ENCODE measurements around the gene ZNF76. TPM values are rescaled to one million over a fixed set of nuclear protein-coding genes. Genes with fewer than 3 reads are reported as not detected.

Gene ZNF76
- polyA plus RNA-seq, 1 of the 3 experiments (the other 2 are of a cell fraction), result 19.7 TPM

DNA sequence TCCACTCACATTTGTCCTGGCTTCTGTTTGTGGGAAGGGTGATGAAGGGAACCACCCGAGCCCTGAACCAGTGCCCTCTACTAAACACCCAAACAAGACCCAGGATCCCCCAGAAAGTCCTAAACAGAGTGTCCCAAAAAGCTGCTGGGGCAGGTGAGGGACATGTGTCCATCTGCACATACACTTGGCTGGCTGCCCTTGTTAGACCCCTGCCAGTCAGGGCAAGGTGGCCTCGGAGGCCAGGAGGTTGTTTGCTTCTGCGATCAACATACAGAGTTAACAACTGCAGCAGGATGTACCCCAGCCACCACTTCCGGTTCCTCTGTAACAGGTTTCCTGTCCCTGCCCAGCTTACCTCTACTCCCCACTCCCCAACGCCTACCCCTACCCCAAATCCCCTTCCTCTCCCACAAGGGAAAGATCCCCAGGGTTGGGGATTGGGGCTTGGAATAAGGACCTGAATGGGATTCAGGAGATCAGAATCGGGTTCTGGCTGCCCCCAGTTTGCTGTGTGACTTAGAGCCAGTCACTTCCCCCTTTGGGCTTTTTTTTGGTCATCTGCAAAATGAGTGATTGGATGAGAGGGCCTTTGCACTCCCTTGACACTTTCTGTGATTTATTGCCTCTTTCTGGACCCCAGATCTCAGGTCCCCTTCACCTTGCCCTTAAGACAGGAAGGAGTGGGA, 52.0 kb downstream of the ZNF76 start:
- Histone ChIP-seq H3K4me1 (ENCODE audit: control insufficient read depth in 1 of 2, insufficient read depth in 2 of 2, low read depth in 1 of 2, low read length in 1 of 2) (no peaks in the 10 kb centered on the region), H3K4me3 (ENCODE audit: low read depth in 2 of 2, low read length in 1 of 2) (no peak overlapping the region), H3K9ac (no peak overlapping the region), H4K20me1 (ENCODE audit: insufficient read depth) (no peaks in the 10 kb centered on the region), H3K9me2 (no peaks in the 10 kb centered on the region), H3K27ac (ENCODE audit: low read depth in 2 of 2, low read length in 1 of 2) (no peak overlapping the region), H3K9me3 (no peaks in the 10 kb centered on the region), H3F3A (replicated peaks; ENCODE audit: insufficient read depth) (no peaks in the 10 kb centered on the region), H3K4me2 (no peak overlapping the region), H2AFZ (ENCODE audit: low read depth) (no peak overlapping the region), H3K27me3 (ENCODE audit: insufficient read depth) (peaks cover 10% of the 10 kb centered on the region; the same call in 1 of the 2 replicates), H3K79me2 (ENCODE audit: insufficient read depth) (no peaks in the 10 kb centered on the region), H3K36me3 (replicated peaks in 1 of 2; ENCODE audit: control insufficient read depth in 1 of 2, insufficient read depth in 2 of 2, low read length in 1 of 2) (no peaks in the 10 kb centered on the region)
- DNase-seq, result no peak
- CTCF ChIA-PET, result interaction anchor here (0.6 to 1.5 kb wide), 3 partner anchors 16 to 33 kb away, joined by 3 to 6 read pairs (median 3); no protein-coding TSS in a partner anchor
- POLR2A ChIA-PET, result no interaction called here
- WGBS (ENCODE audit: low lambda C conversion rate), result 28% methylated on average over 3 of the region's 6 CpGs
- TF ChIP-seq, protein P1, sequence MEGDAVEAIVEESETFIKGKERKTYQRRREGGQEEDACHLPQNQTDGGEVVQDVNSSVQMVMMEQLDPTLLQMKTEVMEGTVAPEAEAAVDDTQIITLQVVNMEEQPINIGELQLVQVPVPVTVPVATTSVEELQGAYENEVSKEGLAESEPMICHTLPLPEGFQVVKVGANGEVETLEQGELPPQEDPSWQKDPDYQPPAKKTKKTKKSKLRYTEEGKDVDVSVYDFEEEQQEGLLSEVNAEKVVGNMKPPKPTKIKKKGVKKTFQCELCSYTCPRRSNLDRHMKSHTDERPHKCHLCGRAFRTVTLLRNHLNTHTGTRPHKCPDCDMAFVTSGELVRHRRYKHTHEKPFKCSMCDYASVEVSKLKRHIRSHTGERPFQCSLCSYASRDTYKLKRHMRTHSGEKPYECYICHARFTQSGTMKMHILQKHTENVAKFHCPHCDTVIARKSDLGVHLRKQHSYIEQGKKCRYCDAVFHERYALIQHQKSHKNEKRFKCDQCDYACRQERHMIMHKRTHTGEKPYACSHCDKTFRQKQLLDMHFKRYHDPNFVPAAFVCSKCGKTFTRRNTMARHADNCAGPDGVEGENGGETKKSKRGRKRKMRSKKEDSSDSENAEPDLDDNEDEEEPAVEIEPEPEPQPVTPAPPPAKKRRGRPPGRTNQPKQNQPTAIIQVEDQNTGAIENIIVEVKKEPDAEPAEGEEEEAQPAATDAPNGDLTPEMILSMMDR (IDR thresholded peaks at IDR 0.05), result no peak

DNA sequence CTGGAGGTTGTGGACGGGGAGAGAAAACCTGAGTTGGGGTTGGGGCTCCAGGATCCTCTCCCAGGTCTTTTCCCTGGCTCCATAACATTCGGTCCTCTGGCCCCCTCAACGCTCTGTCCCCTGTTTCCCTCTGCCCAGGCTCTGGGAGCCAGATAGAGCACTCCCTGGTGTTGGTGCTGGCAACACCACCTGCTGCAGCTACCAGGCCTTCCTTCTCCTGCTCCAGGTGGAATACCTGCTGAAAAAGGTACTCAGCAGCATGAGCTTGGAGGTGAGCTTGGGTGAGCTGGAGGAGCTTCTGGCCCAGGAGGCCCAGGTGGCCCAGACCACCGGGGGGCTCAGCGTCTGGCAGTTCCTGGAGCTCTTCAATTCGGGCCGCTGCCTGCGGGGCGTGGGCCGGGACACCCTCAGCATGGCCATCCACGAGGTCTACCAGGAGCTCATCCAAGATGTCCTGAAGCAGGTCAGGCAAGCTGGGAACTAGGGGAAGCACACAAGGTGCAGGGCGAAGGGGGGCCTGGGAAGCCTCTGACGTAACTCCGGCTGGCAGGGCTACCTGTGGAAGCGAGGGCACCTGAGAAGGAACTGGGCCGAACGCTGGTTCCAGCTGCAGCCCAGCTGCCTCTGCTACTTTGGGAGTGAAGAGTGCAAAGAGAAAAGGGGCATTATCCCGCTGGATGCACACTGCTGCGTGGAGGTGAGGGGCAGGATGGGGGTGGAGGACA, 52.7 kb downstream of the ZNF76 start:
- Histone ChIP-seq H3F3A (replicated peaks; ENCODE audit: insufficient read depth) (no peaks in the 10 kb centered on the region), H3K9me3 (no peaks in the 10 kb centered on the region), H3K27ac (ENCODE audit: low read depth in 2 of 2, low read length in 1 of 2) (no peak overlapping the region), H3K36me3 (replicated peaks in 1 of 2; ENCODE audit: control insufficient read depth in 1 of 2, insufficient read depth in 2 of 2, low read length in 1 of 2) (no peaks in the 10 kb centered on the region), H3K27me3 (ENCODE audit: insufficient read depth) (peaks cover 10% of the 10 kb centered on the region; the same call in 1 of the 2 replicates), H3K4me3 (ENCODE audit: low read depth in 2 of 2, low read length in 1 of 2) (no peak overlapping the region), H3K79me2 (ENCODE audit: insufficient read depth) (no peaks in the 10 kb centered on the region), H2AFZ (ENCODE audit: low read depth) (no peak overlapping the region), H3K4me2 (no peak overlapping the region), H3K9ac (no peak overlapping the region), H3K9me2 (no peaks in the 10 kb centered on the region), H4K20me1 (ENCODE audit: insufficient read depth) (no peaks in the 10 kb centered on the region), H3K4me1 (ENCODE audit: control insufficient read depth in 1 of 2, insufficient read depth in 2 of 2, low read depth in 1 of 2, low read length in 1 of 2) (no peaks in the 10 kb centered on the region)
- POLR2A ChIA-PET, result interaction anchor here (0.9 kb wide), 1 partner anchor 17 kb away, joined by 3 read pairs; no protein-coding TSS in a partner anchor
- CTCF ChIA-PET, result interaction anchor here (0.6 to 1.5 kb wide), 3 partner anchors 15 to 32 kb away, joined by 3 to 6 read pairs (median 3); no protein-coding TSS in a partner anchor
- 66% methylated on average over 11 of the region's 19 CpGs for WGBS (ENCODE audit: low lambda C conversion rate)
- TF ChIP-seq, protein P1 (IDR thresholded peaks at IDR 0.05), result no peak
- TF ChIP-seq MEF2A (IDR thresholded peaks at IDR 0.05; ENCODE audit: borderline replicate concordance, low read depth) (no peak), RCOR1 (IDR thresholded peaks at IDR 0.05; ENCODE audit: low read length) (no peak), NRF1 (IDR thresholded peaks at IDR 0.05; ENCODE audit: low read depth, low read length) (no peak), TCF12 (IDR thresholded peaks at IDR 0.05) (no peak), TAF1 (IDR thresholded peaks at IDR 0.05; ENCODE audit: borderline replicate concordance, low read depth, low read length) (no peak), FOSL2 (IDR thresholded peaks at IDR 0.05; ENCODE audit: borderline replicate concordance, low read depth) (no peak), GATA2 (CRISPR knock-in tag; IDR thresholded peaks at IDR 0.05) (no peak), FOXM1 (IDR thresholded peaks at IDR 0.05; ENCODE audit: low read depth) (no peak)
- TF ChIP-seq, protein P2, sequence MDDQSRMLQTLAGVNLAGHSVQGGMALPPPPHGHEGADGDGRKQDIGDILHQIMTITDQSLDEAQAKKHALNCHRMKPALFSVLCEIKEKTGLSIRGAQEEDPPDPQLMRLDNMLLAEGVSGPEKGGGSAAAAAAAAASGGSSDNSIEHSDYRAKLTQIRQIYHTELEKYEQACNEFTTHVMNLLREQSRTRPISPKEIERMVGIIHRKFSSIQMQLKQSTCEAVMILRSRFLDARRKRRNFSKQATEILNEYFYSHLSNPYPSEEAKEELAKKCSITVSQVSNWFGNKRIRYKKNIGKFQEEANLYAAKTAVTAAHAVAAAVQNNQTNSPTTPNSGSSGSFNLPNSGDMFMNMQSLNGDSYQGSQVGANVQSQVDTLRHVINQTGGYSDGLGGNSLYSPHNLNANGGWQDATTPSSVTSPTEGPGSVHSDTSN (IDR thresholded peaks at IDR 0.05), result no peak
- TF ChIP-seq, protein P3, sequence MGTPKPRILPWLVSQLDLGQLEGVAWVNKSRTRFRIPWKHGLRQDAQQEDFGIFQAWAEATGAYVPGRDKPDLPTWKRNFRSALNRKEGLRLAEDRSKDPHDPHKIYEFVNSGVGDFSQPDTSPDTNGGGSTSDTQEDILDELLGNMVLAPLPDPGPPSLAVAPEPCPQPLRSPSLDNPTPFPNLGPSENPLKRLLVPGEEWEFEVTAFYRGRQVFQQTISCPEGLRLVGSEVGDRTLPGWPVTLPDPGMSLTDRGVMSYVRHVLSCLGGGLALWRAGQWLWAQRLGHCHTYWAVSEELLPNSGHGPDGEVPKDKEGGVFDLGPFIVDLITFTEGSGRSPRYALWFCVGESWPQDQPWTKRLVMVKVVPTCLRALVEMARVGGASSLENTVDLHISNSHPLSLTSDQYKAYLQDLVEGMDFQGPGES (IDR thresholded peaks at IDR 0.05; ENCODE audit: low read depth, low read length), result no peak
- TF ChIP-seq, protein P4, sequence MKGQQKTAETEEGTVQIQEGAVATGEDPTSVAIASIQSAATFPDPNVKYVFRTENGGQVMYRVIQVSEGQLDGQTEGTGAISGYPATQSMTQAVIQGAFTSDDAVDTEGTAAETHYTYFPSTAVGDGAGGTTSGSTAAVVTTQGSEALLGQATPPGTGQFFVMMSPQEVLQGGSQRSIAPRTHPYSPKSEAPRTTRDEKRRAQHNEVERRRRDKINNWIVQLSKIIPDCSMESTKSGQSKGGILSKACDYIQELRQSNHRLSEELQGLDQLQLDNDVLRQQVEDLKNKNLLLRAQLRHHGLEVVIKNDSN (IDR thresholded peaks at IDR 0.05; ENCODE audit: borderline replicate concordance, low read depth), result no peak
- DNase-seq, result no peak

All from SK-N-SH (cell line).